Measurements from ENCODE around the gene DPY19L1. TPM values are rescaled to one million over a fixed set of nuclear protein-coding genes. Genes with fewer than 3 reads are reported as not detected.

DPY19L1 gene
- total RNA-seq, 1 donor from 2014 or later, result 48.2 TPM

DNA sequence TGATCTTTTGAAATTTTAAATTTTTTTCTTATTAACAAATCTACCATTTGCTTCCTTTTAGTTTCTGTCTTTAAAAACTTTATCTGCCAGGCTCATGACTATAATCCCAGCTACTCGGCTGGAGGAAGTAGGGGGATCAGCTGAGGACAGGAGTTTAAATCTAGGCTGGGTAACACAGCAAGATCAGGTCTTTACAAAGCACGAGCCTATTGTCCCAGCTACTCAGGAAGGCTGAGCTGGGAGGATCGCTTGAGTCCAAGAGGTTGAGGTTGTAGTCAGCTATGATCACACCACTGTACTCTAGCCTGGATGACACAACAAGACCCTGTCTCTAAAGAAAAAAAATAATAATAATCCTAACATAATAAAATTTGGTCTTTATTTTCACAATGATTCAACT, 17.5 kb downstream of the DPY19L1 start:
- TF ChIP-seq EZH2 (IDR thresholded peaks at IDR 0.05) (no peak), EZH2phosphoT487 (IDR thresholded peaks at IDR 0.05) (no peak)
- TF ChIP-seq, protein P1, sequence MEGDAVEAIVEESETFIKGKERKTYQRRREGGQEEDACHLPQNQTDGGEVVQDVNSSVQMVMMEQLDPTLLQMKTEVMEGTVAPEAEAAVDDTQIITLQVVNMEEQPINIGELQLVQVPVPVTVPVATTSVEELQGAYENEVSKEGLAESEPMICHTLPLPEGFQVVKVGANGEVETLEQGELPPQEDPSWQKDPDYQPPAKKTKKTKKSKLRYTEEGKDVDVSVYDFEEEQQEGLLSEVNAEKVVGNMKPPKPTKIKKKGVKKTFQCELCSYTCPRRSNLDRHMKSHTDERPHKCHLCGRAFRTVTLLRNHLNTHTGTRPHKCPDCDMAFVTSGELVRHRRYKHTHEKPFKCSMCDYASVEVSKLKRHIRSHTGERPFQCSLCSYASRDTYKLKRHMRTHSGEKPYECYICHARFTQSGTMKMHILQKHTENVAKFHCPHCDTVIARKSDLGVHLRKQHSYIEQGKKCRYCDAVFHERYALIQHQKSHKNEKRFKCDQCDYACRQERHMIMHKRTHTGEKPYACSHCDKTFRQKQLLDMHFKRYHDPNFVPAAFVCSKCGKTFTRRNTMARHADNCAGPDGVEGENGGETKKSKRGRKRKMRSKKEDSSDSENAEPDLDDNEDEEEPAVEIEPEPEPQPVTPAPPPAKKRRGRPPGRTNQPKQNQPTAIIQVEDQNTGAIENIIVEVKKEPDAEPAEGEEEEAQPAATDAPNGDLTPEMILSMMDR (IDR thresholded peaks at IDR 0.05), result no peak
- peak; percentile 41 for DNase-seq (ENCODE audit: low spot score)
- H3K36me3 Mint-ChIP-seq, result peaks cover 18% of the 10 kb centered on the region
- H4K20me1 ChIP-seq (ENCODE audit: low read depth), result peaks cover 5% of the 10 kb centered on the region
- peaks cover 3% of the 10 kb centered on the region for H3K9me3 Mint-ChIP-seq
- no peak overlapping the region for H3K4me3 Mint-ChIP-seq
- no peak overlapping the region for H3K9ac ChIP-seq
- H3K4me1 Mint-ChIP-seq, result peaks cover 6% of the 10 kb centered on the region
- peaks cover 15% of the 10 kb centered on the region for H3K4me1 ChIP-seq
- H3K27ac ChIP-seq, result no peak overlapping the region
- H3K27me3 ChIP-seq, result no peaks in the 10 kb centered on the region
- H3K4me2 ChIP-seq, result no peak overlapping the region
- peaks cover 64% of the 10 kb centered on the region for H3K79me2 ChIP-seq (ENCODE audit: low read depth)
- no peaks in the 10 kb centered on the region for H3K9me3 ChIP-seq (ENCODE audit: low read depth)
- peaks cover 3% of the 10 kb centered on the region for H3F3A ChIP-seq (ENCODE audit: low read depth)
- H2AFZ ChIP-seq (replicated peaks), result no peak overlapping the region
- H3K27me3 Mint-ChIP-seq (ENCODE audit: insufficient read depth, low read depth), result no peaks in the 10 kb centered on the region
- peaks cover 3% of the 10 kb centered on the region for H3K36me3 ChIP-seq
- H3K27ac Mint-ChIP-seq, result no peak overlapping the region
- no peak overlapping the region for H3K4me3 ChIP-seq

- Mint-ChIP-seq H3K4me1 (peaks cover 6% of the 10 kb centered on the region), H3K9me3 (peaks cover 3% of the 10 kb centered on the region), H3K4me3 (no peak overlapping the region), H3K36me3 (peaks cover 19% of the 10 kb centered on the region), H3K27ac (no peak overlapping the region), H3K27me3 (ENCODE audit: insufficient read depth, low read depth) (no peaks in the 10 kb centered on the region)
- H4K20me1 ChIP-seq (ENCODE audit: low read depth), result peaks cover 5% of the 10 kb centered on the region
- peaks cover 15% of the 10 kb centered on the region for H3K4me1 ChIP-seq
- TF ChIP-seq, protein P1 (IDR thresholded peaks at IDR 0.05), result no peak
- TF ChIP-seq EZH2phosphoT487 (IDR thresholded peaks at IDR 0.05) (no peak), EZH2 (IDR thresholded peaks at IDR 0.05) (no peak)
- H3K27ac ChIP-seq, result no peak overlapping the region
- no peak overlapping the region for H3K4me3 ChIP-seq
- DNase-seq (ENCODE audit: low spot score), result no peak
- no peak overlapping the region for H3K9ac ChIP-seq
- H3F3A ChIP-seq (ENCODE audit: low read depth), result peaks cover 3% of the 10 kb centered on the region
- H3K4me2 ChIP-seq, result no peak overlapping the region
- no peaks in the 10 kb centered on the region for H3K9me3 ChIP-seq (ENCODE audit: low read depth)
- H2AFZ ChIP-seq (replicated peaks), result no peak overlapping the region
- H3K79me2 ChIP-seq (ENCODE audit: low read depth), result peaks cover 59% of the 10 kb centered on the region
- peaks cover 3% of the 10 kb centered on the region for H3K36me3 ChIP-seq
- no peaks in the 10 kb centered on the region for H3K27me3 ChIP-seq
Observed at GRCh38 chr7:35019179-35019729, 18.0 kb downstream of the DPY19L1 start.

GRCh38 chr7:35015346-35015859, 21.9 kb downstream of the DPY19L1 start:
- no peak overlapping the region for H3K4me3 Mint-ChIP-seq
- no peak overlapping the region for H3K27ac Mint-ChIP-seq
- H3K27ac ChIP-seq, result no peak overlapping the region

More at GRCh38 chr7:35015346-35015859, 21.9 kb downstream of the DPY19L1 start:
- Mint-ChIP-seq H3K27me3 (ENCODE audit: insufficient read depth, low read depth) (no peaks in the 10 kb centered on the region), H3K9me3 (no peaks in the 10 kb centered on the region), H3K4me1 (peaks cover 2% of the 10 kb centered on the region), H3K36me3 (peaks cover 23% of the 10 kb centered on the region)
- Histone ChIP-seq H4K20me1 (ENCODE audit: low read depth) (no peaks in the 10 kb centered on the region), H2AFZ (replicated peaks) (no peak overlapping the region), H3K4me1 (peaks cover 9% of the 10 kb centered on the region), H3K4me2 (no peak overlapping the region), H3K27me3 (no peaks in the 10 kb centered on the region), H3K79me2 (ENCODE audit: low read depth) (peaks cover 22% of the 10 kb centered on the region), H3F3A (ENCODE audit: low read depth) (no peaks in the 10 kb centered on the region), H3K4me3 (no peak overlapping the region), H3K9ac (no peak overlapping the region), H3K9me3 (ENCODE audit: low read depth) (no peaks in the 10 kb centered on the region), H3K36me3 (peaks cover 3% of the 10 kb centered on the region)
- TF ChIP-seq EZH2phosphoT487 (IDR thresholded peaks at IDR 0.05) (no peak), EZH2 (IDR thresholded peaks at IDR 0.05) (no peak)
- TF ChIP-seq, protein P1 (IDR thresholded peaks at IDR 0.05), result no peak
- no peak for DNase-seq (ENCODE audit: low spot score)
